Measurements from ENCODE around the gene TMEM120B.

The TMEM120B gene

GRCh38 chr12:121819212-121819949 lies 106.8 kb downstream of the TMEM120B start:
- DNase-seq (ENCODE audit: low spot score), result no peak

DNA sequence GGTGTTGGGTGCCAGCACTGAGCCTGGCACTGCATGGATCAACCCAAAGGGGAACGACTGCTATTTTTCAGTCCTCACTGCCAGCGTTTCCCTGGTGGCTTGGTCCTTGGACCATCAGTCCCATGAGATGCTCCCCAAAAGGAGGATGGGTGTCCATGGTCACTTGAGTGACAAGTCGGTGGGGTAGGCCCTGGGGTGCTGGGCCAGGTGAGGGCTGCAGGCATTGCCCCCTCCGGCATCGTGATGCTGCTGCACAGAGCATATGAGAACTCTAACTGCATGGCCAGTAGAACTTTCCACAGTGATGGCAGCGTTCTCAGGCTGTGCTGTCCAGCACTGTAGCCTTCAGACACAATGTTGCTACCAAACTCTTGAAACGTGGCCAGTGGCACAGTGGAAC lies 107.5 kb downstream of the TMEM120B start:
- DNase-seq (ENCODE audit: low spot score), result no peak

GRCh38 chr12:121822393-121823100 lies 110.0 kb downstream of the TMEM120B start:
- DNase-seq (ENCODE audit: low spot score), result no peak

GRCh38 chr12:121823101-121823726 lies 110.7 kb downstream of the TMEM120B start:
- DNase-seq (ENCODE audit: low spot score), result no peak

- DNase-seq (ENCODE audit: low spot score), result no peak
Measured at GRCh38 chr12:121823727-121824115, 111.2 kb downstream of the TMEM120B start.

- DNase-seq (ENCODE audit: low spot score), result no peak
Measured at GRCh38 chr12:121825041-121825523, 112.5 kb downstream of the TMEM120B start.

DNA sequence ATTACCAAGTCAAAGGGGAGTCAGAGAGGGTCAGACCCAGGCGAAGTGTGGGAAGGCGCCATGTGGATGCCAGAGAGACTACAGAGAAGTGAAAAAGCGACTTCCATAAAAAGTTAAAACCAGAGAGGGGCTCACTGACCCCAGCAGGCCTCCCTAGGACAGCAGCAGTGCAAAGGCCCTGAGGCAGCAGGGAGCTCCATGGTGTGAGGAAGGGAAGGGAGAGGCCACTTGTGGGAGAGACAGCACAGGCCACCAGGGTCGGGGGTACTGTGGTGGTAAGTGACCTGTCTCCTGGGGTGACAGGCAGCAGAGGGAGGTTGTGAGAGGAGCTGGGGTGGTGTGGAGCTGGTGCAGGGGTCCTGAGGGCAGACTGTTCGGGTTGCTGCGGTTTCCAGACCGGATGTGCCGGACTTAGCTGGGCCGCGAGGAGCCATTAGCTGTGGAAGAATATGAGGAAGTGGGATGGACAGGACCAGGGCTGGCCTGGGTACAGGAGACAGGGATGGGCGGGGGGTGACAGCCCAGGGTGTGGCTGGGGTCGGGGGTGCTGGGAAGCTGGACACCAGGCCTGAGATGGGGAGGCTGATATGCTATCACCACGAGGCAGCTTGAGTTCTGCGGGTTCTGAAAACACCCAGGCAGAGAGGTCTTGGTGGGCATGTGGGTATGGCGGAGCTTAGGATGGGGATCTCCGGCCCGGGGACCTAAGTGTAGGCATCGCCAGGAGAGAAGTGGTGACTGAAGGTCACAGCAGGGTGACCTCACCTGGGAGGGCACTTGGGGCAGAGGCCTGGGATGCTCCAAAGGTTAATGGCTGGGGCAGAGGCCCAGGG lies 114.0 kb downstream of the TMEM120B start:
- DNase-seq (ENCODE audit: low spot score), result no peak

- no peak for DNase-seq (ENCODE audit: low spot score)
Measured at GRCh38 chr12:121827351-121828099, 115.0 kb downstream of the TMEM120B start.

GRCh38 chr12:121828306-121828705 lies 115.8 kb downstream of the TMEM120B start:
- DNase-seq (ENCODE audit: low spot score), result no peak

GRCh38 chr12:121828826-121829225 lies 116.3 kb downstream of the TMEM120B start:
- no peak for DNase-seq (ENCODE audit: low spot score)

DNA sequence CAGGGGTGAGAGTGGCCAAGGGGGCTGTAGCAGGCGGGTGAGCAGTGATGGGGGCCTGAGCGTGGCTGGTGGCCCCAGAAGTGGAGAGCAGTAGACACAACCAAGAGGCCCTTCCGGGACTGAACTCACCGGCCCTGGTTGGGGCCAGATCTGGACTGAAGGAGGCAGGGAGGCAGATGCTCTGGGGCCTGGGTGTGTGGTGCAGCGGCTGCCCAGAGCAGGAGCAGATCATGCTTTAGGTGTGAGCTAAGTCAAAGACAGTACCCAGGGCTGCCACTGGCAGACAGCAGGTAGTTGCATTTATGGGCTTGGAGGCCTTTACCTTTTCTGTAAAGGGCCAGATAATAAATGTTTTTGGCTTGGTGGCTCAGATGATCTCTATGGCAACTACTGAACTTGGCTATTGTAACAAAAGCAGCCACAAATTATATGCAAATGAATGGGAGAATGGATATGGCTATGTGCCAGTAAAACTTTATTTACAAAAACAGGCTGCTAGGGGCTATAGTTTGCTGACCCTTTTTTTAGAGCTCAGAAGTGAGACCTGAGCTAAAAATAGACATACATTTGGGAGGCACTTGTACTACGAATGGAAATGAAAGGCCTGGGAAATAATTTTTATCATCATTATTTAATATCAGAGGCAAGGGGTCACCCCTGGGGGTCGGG lies 116.8 kb downstream of the TMEM120B start:
- no peak for DNase-seq (ENCODE audit: low spot score)

- no peak for DNase-seq (ENCODE audit: low spot score)
Measured at GRCh38 chr12:121830134-121830533, 117.6 kb downstream of the TMEM120B start.

GRCh38 chr12:121830588-121831265 lies 118.2 kb downstream of the TMEM120B start:
- no peak for DNase-seq (ENCODE audit: low spot score)

All from CD4-positive, alpha-beta T cell treated with Interleukin-6 at 100 ng/mL for 8 hours (primary cell).